ENCODE measurements around the gene MAP1LC3C. TPM values are rescaled to one million over a fixed set of nuclear protein-coding genes. Genes with fewer than 3 reads are reported as not detected.

MAP1LC3C gene
- total RNA-seq, 2 experiments from 2014 or later: not detected

- no TSS peak for BruUV-seq (replicated peaks)
- H3K36me3 ChIP-seq (ENCODE audit: insufficient read depth, low read length): no peaks in the 10 kb centered on the region
- no peaks in the 10 kb centered on the region for H3K9me3 ChIP-seq (ENCODE audit: low read length)
- intact Hi-C loops (cut with micrococcal nuclease; ENCODE audit: unreplicated experiment): no loop called here
- H3K4me3 ChIP-seq (ENCODE audit: low read depth, low read length, poor library complexity, severe bottlenecking): no peak overlapping the region
- H3K27ac ChIP-seq (ENCODE audit: low read depth, low read length, poor library complexity, severe bottlenecking): no peak overlapping the region
- H3K4me1 ChIP-seq (ENCODE audit: insufficient read depth, low read length, poor library complexity, severe bottlenecking): no peaks in the 10 kb centered on the region
- no peaks in the 10 kb centered on the region for H3K79me2 ChIP-seq (ENCODE audit: insufficient read depth, low read depth, low read length)
- CTCF ChIA-PET (ENCODE audit: unreplicated experiment): no interaction called here
- DNase-seq (ENCODE audit: low spot score): no peak
- TF ChIP-seq EZH2phosphoT487 (IDR thresholded peaks at IDR 0.05; ENCODE audit: borderline replicate concordance, low read depth, low read length) (no peak), CTCF (conservative IDR thresholded peaks at IDR 0.05; ENCODE audit: low read length) (no peak)
- no peaks in the 10 kb centered on the region for H3K9me2 ChIP-seq (ENCODE audit: insufficient read depth, low read length)
- POLR2A ChIA-PET: interaction anchor here (0.7 kb wide), 3 partner anchors 364 to 1460 kb away, joined by 3 to 5 read pairs (median 4); no protein-coding TSS in a partner anchor
- no peak overlapping the region for H3K4me2 ChIP-seq (ENCODE audit: low read length)
- no peak overlapping the region for H2AFZ ChIP-seq (ENCODE audit: low read length)
- H4K20me1 ChIP-seq (ENCODE audit: insufficient read depth, low read length): no peaks in the 10 kb centered on the region
Observed at GRCh38 chr1:241997401-241997998, 1.4 kb downstream of the MAP1LC3C start.

- H3K9me3 ChIP-seq (ENCODE audit: low read length): no peaks in the 10 kb centered on the region
- intact Hi-C loops (cut with micrococcal nuclease; ENCODE audit: unreplicated experiment): no loop called here
- no peaks in the 10 kb centered on the region for H3K4me1 ChIP-seq (ENCODE audit: insufficient read depth, low read length, poor library complexity, severe bottlenecking)
- H4K20me1 ChIP-seq (ENCODE audit: insufficient read depth, low read length): no peaks in the 10 kb centered on the region
- H2AFZ ChIP-seq (ENCODE audit: low read length): no peak overlapping the region
- no peak for TF ChIP-seq CTCF (conservative IDR thresholded peaks at IDR 0.05; ENCODE audit: low read length)
- TF ChIP-seq EZH2phosphoT487 (IDR thresholded peaks at IDR 0.05; ENCODE audit: borderline replicate concordance, low read depth, low read length): no peak
- ChIA-PET POLR2A (interaction anchor here (0.7 kb wide), 1 partner anchor 413 kb away, joined by 4 read pairs; no protein-coding TSS in a partner anchor), CTCF (ENCODE audit: unreplicated experiment) (interaction anchor here (0.6 to 1.1 kb wide), 2 partner anchors 8 to 20 kb away, joined by 3 to 9 read pairs; no protein-coding TSS in a partner anchor)
- no peaks in the 10 kb centered on the region for H3K36me3 ChIP-seq (ENCODE audit: insufficient read depth, low read length)
- no peak overlapping the region for H3K4me2 ChIP-seq (ENCODE audit: low read length)
- BruUV-seq (replicated peaks): no TSS peak
- H3K9me2 ChIP-seq (ENCODE audit: insufficient read depth, low read length): no peaks in the 10 kb centered on the region
- no peak overlapping the region for H3K27ac ChIP-seq (ENCODE audit: low read depth, low read length, poor library complexity, severe bottlenecking)
- H3K79me2 ChIP-seq (ENCODE audit: insufficient read depth, low read depth, low read length): no peaks in the 10 kb centered on the region
- no peak overlapping the region for H3K4me3 ChIP-seq (ENCODE audit: low read depth, low read length, poor library complexity, severe bottlenecking)
- DNase-seq (ENCODE audit: low spot score): no peak
Observed at GRCh38 chr1:241994171-241994570, 4.7 kb downstream of the MAP1LC3C start.

- POLR2A ChIA-PET: interaction anchor here (0.6 kb wide), 1 partner anchor 835 kb away, joined by 3 read pairs; no protein-coding TSS in a partner anchor
- H3K79me2 ChIP-seq (ENCODE audit: insufficient read depth, low read depth, low read length): no peaks in the 10 kb centered on the region
- H4K20me1 ChIP-seq (ENCODE audit: insufficient read depth, low read length): no peaks in the 10 kb centered on the region
- CTCF ChIA-PET (ENCODE audit: unreplicated experiment): no interaction called here
- H3K9me2 ChIP-seq (ENCODE audit: insufficient read depth, low read length): no peaks in the 10 kb centered on the region
- no peak for DNase-seq (ENCODE audit: low spot score)
- H3K4me2 ChIP-seq (ENCODE audit: low read length): no peak overlapping the region
- intact Hi-C loops (cut with micrococcal nuclease; ENCODE audit: unreplicated experiment): no loop called here
- H3K4me3 ChIP-seq (ENCODE audit: low read depth, low read length, poor library complexity, severe bottlenecking): no peak overlapping the region
- H2AFZ ChIP-seq (ENCODE audit: low read length): no peak overlapping the region
- H3K36me3 ChIP-seq (ENCODE audit: insufficient read depth, low read length): no peaks in the 10 kb centered on the region
- H3K9me3 ChIP-seq (ENCODE audit: low read length): no peaks in the 10 kb centered on the region
- no TSS peak for BruUV-seq (replicated peaks)
- TF ChIP-seq CTCF (conservative IDR thresholded peaks at IDR 0.05; ENCODE audit: low read length) (no peak), EZH2phosphoT487 (IDR thresholded peaks at IDR 0.05; ENCODE audit: borderline replicate concordance, low read depth, low read length) (no peak)
- no peaks in the 10 kb centered on the region for H3K4me1 ChIP-seq (ENCODE audit: insufficient read depth, low read length, poor library complexity, severe bottlenecking)
- H3K27ac ChIP-seq (ENCODE audit: low read depth, low read length, poor library complexity, severe bottlenecking): no peak overlapping the region
Observed at GRCh38 chr1:241992734-241993133, 6.2 kb downstream of the MAP1LC3C start.

Measured in OCI-LY7 (cell line).